22Rv1 (cell line): ENCODE results near the gene STPG2.

Experiments used
- ZFX ChIP-seq: fragments of 450-650 bp; IDR thresholded peaks from 2 replicates; pipeline ENCODE4 v1.6.1; 2017; ENCODE audit warnings: antibody characterized with exemption, borderline replicate concordance
- TF ChIP-seq, protein P1 (sequence below): fragments of 450-650 bp; IDR thresholded peaks from 2 replicates; pipeline ENCODE4 v1.5.1; 2017; ENCODE audit warnings: mild to moderate bottlenecking

DNA sequence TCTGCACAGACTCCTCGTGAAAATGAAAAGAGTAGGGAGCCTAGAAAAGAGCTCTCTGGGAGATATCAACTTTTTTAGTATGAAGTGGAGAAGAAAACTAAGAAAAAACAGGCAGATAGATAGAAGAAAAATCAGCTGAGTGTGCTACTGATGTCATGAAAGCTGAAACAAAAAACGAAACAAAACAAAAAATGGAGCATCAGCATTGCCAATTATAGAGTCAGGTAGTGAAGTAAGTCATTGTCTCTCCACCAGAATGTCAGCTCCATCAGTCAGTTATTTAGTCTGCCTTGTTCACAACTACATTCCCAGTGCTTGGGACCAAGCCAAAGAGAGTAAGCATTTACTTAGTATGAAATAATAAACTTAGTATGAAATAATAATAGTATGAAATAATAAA lies 595.1 kb downstream of the STPG2 start:
- TF ChIP-seq, protein P1, sequence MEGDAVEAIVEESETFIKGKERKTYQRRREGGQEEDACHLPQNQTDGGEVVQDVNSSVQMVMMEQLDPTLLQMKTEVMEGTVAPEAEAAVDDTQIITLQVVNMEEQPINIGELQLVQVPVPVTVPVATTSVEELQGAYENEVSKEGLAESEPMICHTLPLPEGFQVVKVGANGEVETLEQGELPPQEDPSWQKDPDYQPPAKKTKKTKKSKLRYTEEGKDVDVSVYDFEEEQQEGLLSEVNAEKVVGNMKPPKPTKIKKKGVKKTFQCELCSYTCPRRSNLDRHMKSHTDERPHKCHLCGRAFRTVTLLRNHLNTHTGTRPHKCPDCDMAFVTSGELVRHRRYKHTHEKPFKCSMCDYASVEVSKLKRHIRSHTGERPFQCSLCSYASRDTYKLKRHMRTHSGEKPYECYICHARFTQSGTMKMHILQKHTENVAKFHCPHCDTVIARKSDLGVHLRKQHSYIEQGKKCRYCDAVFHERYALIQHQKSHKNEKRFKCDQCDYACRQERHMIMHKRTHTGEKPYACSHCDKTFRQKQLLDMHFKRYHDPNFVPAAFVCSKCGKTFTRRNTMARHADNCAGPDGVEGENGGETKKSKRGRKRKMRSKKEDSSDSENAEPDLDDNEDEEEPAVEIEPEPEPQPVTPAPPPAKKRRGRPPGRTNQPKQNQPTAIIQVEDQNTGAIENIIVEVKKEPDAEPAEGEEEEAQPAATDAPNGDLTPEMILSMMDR: no peak
- TF ChIP-seq ZFX: no peak
